Left lung (tissue), 10 donors: ENCODE results near the gene HLA-DOA. TPM values are rescaled to one million over a fixed set of nuclear protein-coding genes. Genes with fewer than 3 reads are reported as not detected.

Experiments
- ATAC-seq: fragments of 200-7000 bp; cut with Tn5 transposase; one replicate; pipeline ENCODE4 v1.9.1; 2020; ENCODE audit warnings: moderate library complexity
- DNase-seq, 4 donors: peaks; one replicate each; pipeline ENCODE4 v3.0.0-alpha.2; 2013 to 2020
- H3K27ac ChIP-seq, 2 donors: fragments of 200-600 bp; sonication (generic) in 1 of 2; one replicate each; pipeline versions ENCODE4 v1.5.0 to v1.8.0; 2020 to 2021
- H3K27me3 ChIP-seq, 2 donors: fragments of 200-600 bp; sonication (generic) in 1 of 2; one replicate each; pipeline versions ENCODE4 v1.5.0 to v1.8.0; 2020 to 2021
- H3K36me3 ChIP-seq, 2 donors: fragments of 200-600 bp; sonication (generic) in 1 of 2; one replicate each; pipeline versions ENCODE4 v1.5.0 to v1.8.0; 2020 to 2021
- H3K4me1 ChIP-seq, 2 donors: fragments of 200-600 bp; one replicate each; pipeline ENCODE4 v1.8.0; 2021
- H3K4me3 ChIP-seq, 2 donors: fragments of 200-600 bp; sonication (generic) in 1 of 2; one replicate each; pipeline versions ENCODE4 v1.5.0 to v1.8.0; 2020 to 2021; ENCODE audit warnings: mild to moderate bottlenecking in 1 of 2
- H3K9me3 ChIP-seq, 2 donors: fragments of 200-600 bp; sonication (generic) in 1 of 2; one replicate each; pipeline versions ENCODE4 v1.5.0 to v1.8.0; 2020 to 2021
- intact Hi-C, 2 donors: fragments of 100-400 bp; cut with DNase I; formaldehyde crosslinking; loops; one replicate each; pipeline versions ENCODE4 v1.11.2 to v1.14.2; 2022
- polyA plus RNA-seq, 6 donors: library from polyadenylated mRNA; unstranded; fragments of 120-200 nt; gene quantifications; one replicate each; pipeline ENCODE4 v1.2.1, GENCODE V29; 2013; ENCODE audit not compliant: insufficient read length in 6 of 6
- total RNA-seq, 2 donors: library from RNA; stranded (reverse); fragmentation: NEBNext Ultra II Directional; extraction: Animal tissue kit (Norgen Biotek cat#: 25700); gene quantifications; one replicate each; pipeline ENCODE4 v1.2.1, GENCODE V29; 2021
- TF ChIP-seq, protein P1 (sequence below), 2 donors: fragments of 200-600 bp; sonication (generic) in 1 of 2; IDR thresholded peaks; one replicate each; pipeline versions ENCODE4 v1.5.0 to v1.8.0; 2021; ENCODE audit warnings: antibody characterized with exemption in 2 of 2
- donor health status: DM: no; HTN: yes; CAD: no.
- donor health status: DM: no; HTN: no; CAD: no.

The HLA-DOA gene
- total and polyA plus RNA-seq, 8 donors: 1.8 to 20.6 (median 3.0) TPM

- Histone ChIP-seq H3K4me1 (peaks cover 0 to 38% of the 10 kb centered on the region in 2 donors), H3K4me3 (no peak overlapping the region), H3K27me3 (no peaks in the 10 kb centered on the region), H3K27ac (no peak overlapping the region), H3K36me3 (no peaks in the 10 kb centered on the region), H3K9me3 (no peaks in the 10 kb centered on the region)
- ATAC-seq (no peak), DNase-seq (no peak)
- TF ChIP-seq, protein P1, sequence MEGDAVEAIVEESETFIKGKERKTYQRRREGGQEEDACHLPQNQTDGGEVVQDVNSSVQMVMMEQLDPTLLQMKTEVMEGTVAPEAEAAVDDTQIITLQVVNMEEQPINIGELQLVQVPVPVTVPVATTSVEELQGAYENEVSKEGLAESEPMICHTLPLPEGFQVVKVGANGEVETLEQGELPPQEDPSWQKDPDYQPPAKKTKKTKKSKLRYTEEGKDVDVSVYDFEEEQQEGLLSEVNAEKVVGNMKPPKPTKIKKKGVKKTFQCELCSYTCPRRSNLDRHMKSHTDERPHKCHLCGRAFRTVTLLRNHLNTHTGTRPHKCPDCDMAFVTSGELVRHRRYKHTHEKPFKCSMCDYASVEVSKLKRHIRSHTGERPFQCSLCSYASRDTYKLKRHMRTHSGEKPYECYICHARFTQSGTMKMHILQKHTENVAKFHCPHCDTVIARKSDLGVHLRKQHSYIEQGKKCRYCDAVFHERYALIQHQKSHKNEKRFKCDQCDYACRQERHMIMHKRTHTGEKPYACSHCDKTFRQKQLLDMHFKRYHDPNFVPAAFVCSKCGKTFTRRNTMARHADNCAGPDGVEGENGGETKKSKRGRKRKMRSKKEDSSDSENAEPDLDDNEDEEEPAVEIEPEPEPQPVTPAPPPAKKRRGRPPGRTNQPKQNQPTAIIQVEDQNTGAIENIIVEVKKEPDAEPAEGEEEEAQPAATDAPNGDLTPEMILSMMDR (IDR thresholded peaks at IDR 0.05): peak; percentile 9 to 20
- intact Hi-C loops: no loop called here
Measured at GRCh38 chr6:32954986-32955802, 54.2 kb downstream of the HLA-DOA start.

DNA sequence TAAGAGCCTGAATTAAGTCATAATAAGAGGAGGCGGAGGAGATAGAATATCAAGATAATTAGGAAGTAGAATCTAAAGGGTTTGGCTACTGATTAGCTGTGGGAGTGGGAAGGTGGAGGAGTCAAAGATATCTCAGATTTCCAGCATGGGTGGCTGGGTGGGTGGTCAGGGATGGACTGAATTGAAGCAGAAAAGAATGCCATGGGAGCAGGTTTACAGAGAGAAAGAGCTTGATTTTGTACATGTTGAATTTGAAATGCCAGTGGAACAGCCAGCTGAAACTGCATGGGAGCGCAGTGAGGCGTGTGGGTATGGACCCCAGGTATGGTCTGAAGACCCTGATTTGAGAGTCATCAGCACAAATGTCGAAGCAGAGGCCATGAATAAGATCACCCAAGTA, 55.1 kb downstream of the HLA-DOA start:
- Histone ChIP-seq H3K9me3 (no peaks in the 10 kb centered on the region), H3K27ac (no peak overlapping the region), H3K36me3 (no peaks in the 10 kb centered on the region), H3K4me3 (no peak overlapping the region), H3K4me1 (peaks cover 0 to 45% of the 10 kb centered on the region in 2 donors), H3K27me3 (no peaks in the 10 kb centered on the region)
- intact Hi-C loops: no loop called here
- DNase-seq: no peak
- ATAC-seq: no peak
- TF ChIP-seq, protein P1 (IDR thresholded peaks at IDR 0.05): no peak

Other genes starting within 250 kb of the HLA-DOA start
- gene HLA-DQB2, start 246.1 kb downstream of the HLA-DOA start, total RNA-seq: 10 to 100 TPM in 1 of 2 donors, 1 to 10 TPM in 1; 1.5 to 31.3 TPM
- gene HLA-DQB2, start 246.1 kb downstream of the HLA-DOA start, polyA plus RNA-seq: 1 to 10 TPM in 3 of 6 donors, under 1 TPM in 2, not detected in 1; 0.47 to 2.0 (median 1.2) TPM
- 1 to 10 TPM; 1.5 to 2.8 TPM for gene HLA-DOB, start 192.6 kb downstream of the HLA-DOA start, total RNA-seq
- under 1 TPM; 0.24 to 0.79 (median 0.49) TPM for gene HLA-DOB, start 192.6 kb downstream of the HLA-DOA start, polyA plus RNA-seq
- 10 to 100 TPM; 75.9 to 90.0 TPM for gene TAP2, start 170.9 kb downstream of the HLA-DOA start, total RNA-seq
- 10 to 100 TPM; 14.3 to 24.7 (median 15.9) TPM for gene TAP2, start 170.9 kb downstream of the HLA-DOA start, polyA plus RNA-seq
- gene PSMB8, start 165.5 kb downstream of the HLA-DOA start, total RNA-seq: 100 to 1,000 TPM in 1 of 2 donors, 10 to 100 TPM in 1; 93.6 to 122 TPM
- 10 to 100 TPM; 37.9 to 46.2 (median 41.4) TPM for gene PSMB8, start 165.5 kb downstream of the HLA-DOA start, polyA plus RNA-seq
- 10 to 100 TPM; 79.3 to 99.2 TPM for gene TAP1, start 155.9 kb downstream of the HLA-DOA start, total RNA-seq
- 10 to 100 TPM; 19.0 to 22.5 (median 20.1) TPM for gene TAP1, start 155.9 kb downstream of the HLA-DOA start, polyA plus RNA-seq
- gene PSMB9, start 155.4 kb downstream of the HLA-DOA start, total RNA-seq: 10 to 100 TPM; 50.0 to 67.9 TPM
- 10 to 100 TPM; 12.9 to 17.9 (median 15.4) TPM for gene PSMB9, start 155.4 kb downstream of the HLA-DOA start, polyA plus RNA-seq
- 10 to 100 TPM; 59.0 to 91.0 TPM for gene HLA-DMB, start 68.6 kb downstream of the HLA-DOA start, total RNA-seq
- gene HLA-DMB, start 68.6 kb downstream of the HLA-DOA start, polyA plus RNA-seq: 10 to 100 TPM in 3 of 6 donors, 1 to 10 TPM in 3; 7.4 to 12.0 (median 9.6) TPM
- 100 to 1,000 TPM; 128 to 159 TPM for gene HLA-DMA, start 56.5 kb downstream of the HLA-DOA start, total RNA-seq
- gene HLA-DMA, start 56.5 kb downstream of the HLA-DOA start, polyA plus RNA-seq: 10 to 100 TPM in 5 of 6 donors, 1 to 10 TPM in 1; 9.4 to 26.3 (median 17.1) TPM
- gene BRD2, start 41.0 kb downstream of the HLA-DOA start, total RNA-seq: 100 to 1,000 TPM; 125 to 174 TPM
- 100 to 1,000 TPM; 282 to 317 (median 302) TPM for gene BRD2, start 41.0 kb downstream of the HLA-DOA start, polyA plus RNA-seq
- gene HLA-DPA1, start 64.1 kb upstream of the HLA-DOA start, total RNA-seq: 100 to 1,000 TPM; 354 to 476 TPM
- gene HLA-DPA1, start 64.1 kb upstream of the HLA-DOA start, polyA plus RNA-seq: 10 to 100 TPM; 14.9 to 46.7 (median 32.0) TPM
- 100 to 1,000 TPM; 206 to 326 TPM for gene HLA-DPB1, start 66.4 kb upstream of the HLA-DOA start, total RNA-seq
- 10 to 100 TPM; 15.2 to 30.3 (median 24.1) TPM for gene HLA-DPB1, start 66.4 kb upstream of the HLA-DOA start, polyA plus RNA-seq
- under 1 TPM; 0.45 to 0.87 TPM for gene COL11A2, start 182.9 kb upstream of the HLA-DOA start, total RNA-seq
- 1 to 10 TPM; 2.6 to 9.5 (median 4.1) TPM for gene COL11A2, start 182.9 kb upstream of the HLA-DOA start, polyA plus RNA-seq
- 10 to 100 TPM; 35.4 to 37.1 TPM for gene RXRB, start 191.1 kb upstream of the HLA-DOA start, total RNA-seq
- 10 to 100 TPM; 55.1 to 76.2 (median 62.9) TPM for gene RXRB, start 191.1 kb upstream of the HLA-DOA start, polyA plus RNA-seq
- 100 to 1,000 TPM; 131 to 149 TPM for gene SLC39A7, start 191.3 kb upstream of the HLA-DOA start, total RNA-seq
- gene SLC39A7, start 191.3 kb upstream of the HLA-DOA start, polyA plus RNA-seq: 100 to 1,000 TPM in 2 of 6 donors, 10 to 100 TPM in 4; 71.9 to 103 (median 98.8) TPM
- gene HSD17B8, start 195.1 kb upstream of the HLA-DOA start, total RNA-seq: 10 to 100 TPM; 13.5 to 14.0 TPM
- gene HSD17B8, start 195.1 kb upstream of the HLA-DOA start, polyA plus RNA-seq: 10 to 100 TPM; 15.9 to 27.0 (median 22.4) TPM
- 10 to 100 TPM; 37.4 to 41.4 TPM for gene RING1, start 198.9 kb upstream of the HLA-DOA start, total RNA-seq
- gene RING1, start 198.9 kb upstream of the HLA-DOA start, polyA plus RNA-seq: 10 to 100 TPM; 53.7 to 70.6 (median 59.9) TPM